ENCODE results near the gene FBLN1. TPM values are rescaled to one million over a fixed set of nuclear protein-coding genes. Genes with fewer than 3 reads are reported as not detected.
A peak's percentile ranks its signal among the peaks of the same experiment; 100 is the strongest.

Gene FBLN1
- total and polyA plus RNA-seq, 2 donors, result 700 to 1,381 TPM

DNA sequence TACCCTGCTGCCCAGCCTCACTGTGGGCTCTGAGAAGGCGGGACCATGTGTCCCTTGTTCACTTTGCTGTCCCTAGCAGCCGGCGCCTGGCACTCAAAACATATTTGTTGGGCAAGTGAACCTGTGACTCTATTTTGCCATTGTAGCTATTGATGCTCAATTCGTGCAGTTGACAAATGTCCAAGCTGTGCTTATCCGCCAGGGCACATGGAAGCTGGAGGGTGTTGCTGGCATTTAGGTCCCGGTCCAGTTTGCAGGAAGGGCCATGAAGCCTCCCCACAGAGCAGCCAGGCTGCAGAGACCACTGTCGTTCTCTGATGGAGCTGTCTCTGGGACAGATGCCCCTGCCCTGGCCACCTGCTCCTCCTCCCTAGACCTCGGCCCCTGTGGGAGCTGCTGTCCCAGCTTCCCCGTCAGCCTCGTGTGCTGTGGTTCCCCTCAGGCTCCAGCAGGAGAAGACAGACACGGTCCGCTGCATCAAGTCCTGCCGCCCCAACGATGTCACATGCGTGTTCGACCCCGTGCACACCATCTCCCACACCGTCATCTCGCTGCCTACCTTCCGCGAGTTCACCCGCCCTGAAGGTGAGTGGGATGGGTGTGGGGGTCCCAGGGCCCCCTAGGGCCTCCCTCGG, 71.5 kb downstream of the FBLN1 start:
- no peaks in the 10 kb centered on the region for H3K4me1 ChIP-seq (ENCODE audit: insufficient read depth)
- no peak for DNase-seq (ENCODE audit: extremely low spot score)
- WGBS, result 86% methylated on average over 23 of the region's 23 CpGs
- no peak overlapping the region for H3K4me3 ChIP-seq (ENCODE audit: low read depth, low read length)
- H3K27ac ChIP-seq (ENCODE audit: low read depth), result no peak overlapping the region
- H3K36me3 ChIP-seq (ENCODE audit: insufficient read depth), result no peaks in the 10 kb centered on the region

DNA sequence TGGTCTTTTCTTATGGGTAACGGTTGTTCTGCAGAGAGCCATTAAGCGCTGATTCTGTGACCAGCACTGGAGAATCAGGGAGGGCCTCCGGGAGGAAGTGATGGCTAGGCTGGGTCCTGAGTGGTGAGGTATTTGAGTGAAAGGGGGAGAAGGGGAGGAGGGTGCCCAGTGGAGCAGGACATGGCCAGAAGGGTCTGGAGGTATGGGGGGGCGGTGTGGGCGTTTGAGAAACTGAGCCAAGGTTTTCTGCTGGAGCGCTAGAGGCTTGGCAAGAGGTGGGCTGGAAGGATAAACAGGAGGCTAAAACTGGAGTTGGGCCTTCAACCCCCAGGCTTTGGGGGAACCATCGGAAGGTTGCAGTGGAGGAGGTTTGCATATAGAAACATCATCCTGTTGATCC, 72.5 kb downstream of the FBLN1 start:
- Histone ChIP-seq H3K4me1 (ENCODE audit: insufficient read depth) (no peaks in the 10 kb centered on the region), H3K36me3 (ENCODE audit: insufficient read depth) (no peaks in the 10 kb centered on the region), H3K4me3 (ENCODE audit: low read depth, low read length) (no peak overlapping the region), H3K27ac (ENCODE audit: low read depth) (no peak overlapping the region)
- 89% methylated on average over 7 of the region's 7 CpGs for WGBS
- DNase-seq (ENCODE audit: extremely low spot score), result no peak

GRCh38 chr22:45575607-45576272, 73.1 kb downstream of the FBLN1 start:
- 67% methylated on average over 18 of the region's 18 CpGs for WGBS
- no peaks in the 10 kb centered on the region for H3K4me1 ChIP-seq (ENCODE audit: insufficient read depth)
- H3K27ac ChIP-seq (ENCODE audit: low read depth), result no peak overlapping the region
- H3K36me3 ChIP-seq (ENCODE audit: insufficient read depth), result no peaks in the 10 kb centered on the region
- H3K4me3 ChIP-seq (ENCODE audit: low read depth, low read length), result no peak overlapping the region
- no peak for DNase-seq (ENCODE audit: extremely low spot score)

DNA sequence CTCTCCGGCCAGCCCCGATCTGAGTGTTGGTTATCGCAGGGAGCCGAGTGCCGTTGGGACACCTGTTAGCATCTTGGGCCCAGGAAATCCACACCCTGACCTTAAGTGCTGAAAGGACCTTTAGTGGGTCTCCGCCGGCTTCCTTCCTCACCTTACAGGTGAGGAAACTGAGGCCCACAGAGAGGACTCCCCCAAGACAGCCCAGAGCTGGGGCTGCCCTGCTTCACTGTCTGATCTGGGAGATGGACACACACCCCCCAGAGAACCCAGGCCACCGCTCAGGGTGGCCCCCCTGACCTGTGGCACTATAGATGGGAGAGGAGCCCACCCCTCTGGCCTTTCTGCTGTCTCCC, 73.6 kb downstream of the FBLN1 start:
- 83% methylated on average over 8 of the region's 8 CpGs for WGBS
- no peaks in the 10 kb centered on the region for H3K4me1 ChIP-seq (ENCODE audit: insufficient read depth)
- no peak overlapping the region for H3K4me3 ChIP-seq (ENCODE audit: low read depth, low read length)
- no peak for DNase-seq (ENCODE audit: extremely low spot score)
- no peaks in the 10 kb centered on the region for H3K36me3 ChIP-seq (ENCODE audit: insufficient read depth)
- no peak overlapping the region for H3K27ac ChIP-seq (ENCODE audit: low read depth)

DNA sequence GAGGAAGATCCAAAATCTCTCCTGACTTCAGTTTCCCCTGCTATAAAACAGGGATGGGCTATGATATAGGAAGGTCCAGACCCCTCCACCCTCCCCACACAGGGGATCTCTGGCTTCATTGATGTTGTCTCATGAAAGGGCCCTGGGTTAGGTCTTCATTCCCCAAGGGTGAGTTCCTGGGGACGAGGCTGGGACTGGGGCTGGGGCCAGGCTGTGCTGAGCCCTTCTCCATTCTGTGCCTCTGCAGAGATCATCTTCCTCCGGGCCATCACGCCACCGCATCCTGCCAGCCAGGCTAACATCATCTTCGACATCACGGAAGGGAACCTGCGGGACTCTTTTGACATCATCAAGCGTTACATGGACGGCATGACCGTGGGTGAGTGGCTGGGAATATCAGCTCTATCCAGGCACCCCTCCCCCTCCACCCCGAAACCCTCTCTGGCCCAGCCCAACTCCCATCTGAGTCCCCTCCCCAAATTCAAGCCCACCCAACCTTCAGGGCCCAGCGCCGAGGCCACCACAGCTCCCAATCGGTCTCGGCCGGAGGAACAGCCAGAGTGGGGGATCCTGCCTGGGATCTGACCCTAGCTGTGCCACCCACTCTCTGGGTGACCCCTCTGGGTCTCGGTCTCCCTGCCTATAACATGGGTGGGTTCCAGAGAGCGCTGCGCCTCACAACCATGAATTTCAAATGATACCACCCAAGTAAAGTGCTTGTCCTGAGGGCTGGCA, 74.2 kb downstream of the FBLN1 start:
- WGBS, result 92% methylated on average over 19 of the region's 19 CpGs
- Histone ChIP-seq H3K4me1 (ENCODE audit: insufficient read depth) (no peaks in the 10 kb centered on the region), H3K27ac (ENCODE audit: low read depth) (no peak overlapping the region), H3K4me3 (ENCODE audit: low read depth, low read length) (no peak overlapping the region), H3K36me3 (ENCODE audit: insufficient read depth) (no peaks in the 10 kb centered on the region)
- DNase-seq (ENCODE audit: extremely low spot score), result no peak

- H3K4me3 ChIP-seq (ENCODE audit: low read depth, low read length), result no peak overlapping the region
- no peaks in the 10 kb centered on the region for H3K36me3 ChIP-seq (ENCODE audit: insufficient read depth)
Observed at GRCh38 chr22:45577746-45578523, 75.3 kb downstream of the FBLN1 start.

DNA sequence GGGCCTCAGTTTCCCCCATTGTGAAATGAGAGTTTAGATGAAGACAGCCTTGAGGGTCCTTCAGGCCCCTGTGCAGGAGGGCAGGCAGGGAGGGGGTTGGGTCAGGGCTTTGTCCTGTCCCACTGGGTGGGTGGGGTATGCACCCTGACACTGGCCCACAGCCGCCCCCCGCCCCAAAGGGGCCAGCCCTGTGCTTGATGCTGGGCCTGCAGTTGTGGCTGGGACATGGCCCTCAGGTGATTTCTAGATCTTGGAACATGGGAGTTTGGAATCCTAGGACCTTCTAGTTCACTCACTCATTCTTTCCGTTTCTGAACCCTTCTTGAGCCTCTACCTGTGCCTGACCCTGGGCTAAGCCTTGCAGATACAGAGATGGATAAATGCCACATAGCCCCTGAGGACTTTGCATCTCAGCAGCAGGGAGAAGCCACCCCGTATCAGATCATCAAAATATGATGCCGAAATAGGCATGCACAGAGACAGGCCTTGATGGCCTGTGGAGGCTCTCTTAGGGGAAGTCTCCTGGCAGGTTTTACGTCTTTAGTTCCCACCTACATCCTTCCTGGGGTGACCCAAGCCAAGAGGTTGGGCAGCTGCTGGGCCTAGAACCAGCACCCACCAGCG, 76.0 kb downstream of the FBLN1 start:
- Histone ChIP-seq H3K4me1 (ENCODE audit: insufficient read depth) (no peaks in the 10 kb centered on the region), H3K36me3 (ENCODE audit: insufficient read depth) (no peaks in the 10 kb centered on the region), H3K27ac (ENCODE audit: low read depth) (no peak overlapping the region), H3K4me3 (ENCODE audit: low read depth, low read length) (no peak overlapping the region)
- WGBS, result 92% methylated on average over 7 of the region's 7 CpGs
- no peak for DNase-seq (ENCODE audit: extremely low spot score)

More at GRCh38 chr22:45577746-45578523, 75.3 kb downstream of the FBLN1 start:
- H3K27ac ChIP-seq (ENCODE audit: low read depth), result no peak overlapping the region
- 31% methylated on average over 27 of the region's 27 CpGs for WGBS
- H3K4me1 ChIP-seq (ENCODE audit: insufficient read depth), result no peaks in the 10 kb centered on the region
- DNase-seq (ENCODE audit: extremely low spot score), result peak; percentile 63

DNA sequence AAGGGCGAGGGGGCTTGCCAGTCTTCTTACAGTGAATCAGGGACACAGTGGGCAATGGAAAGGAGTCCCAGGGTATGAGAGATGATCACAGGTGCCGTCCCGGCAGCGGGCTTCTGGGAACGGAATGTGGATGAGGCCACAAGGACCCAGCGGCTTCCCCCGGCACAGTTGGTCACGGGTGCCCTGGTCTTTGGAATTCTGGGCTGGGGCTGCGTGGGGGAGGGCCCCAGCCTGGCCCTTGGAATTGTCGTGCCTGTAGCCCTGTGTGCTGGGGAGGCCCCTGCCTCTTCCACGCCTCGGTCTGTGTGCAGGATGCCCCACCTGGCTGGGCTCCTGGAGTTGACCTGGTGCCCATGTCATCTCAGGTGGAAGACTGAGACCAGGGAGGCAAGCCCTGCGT, 76.6 kb downstream of the FBLN1 start:
- WGBS, result 94% methylated on average over 13 of the region's 13 CpGs
- H3K36me3 ChIP-seq (ENCODE audit: insufficient read depth), result no peaks in the 10 kb centered on the region
- no peak for DNase-seq (ENCODE audit: extremely low spot score)
- no peak overlapping the region for H3K4me3 ChIP-seq (ENCODE audit: low read depth, low read length)
- no peaks in the 10 kb centered on the region for H3K4me1 ChIP-seq (ENCODE audit: insufficient read depth)
- no peak overlapping the region for H3K27ac ChIP-seq (ENCODE audit: low read depth)

DNA sequence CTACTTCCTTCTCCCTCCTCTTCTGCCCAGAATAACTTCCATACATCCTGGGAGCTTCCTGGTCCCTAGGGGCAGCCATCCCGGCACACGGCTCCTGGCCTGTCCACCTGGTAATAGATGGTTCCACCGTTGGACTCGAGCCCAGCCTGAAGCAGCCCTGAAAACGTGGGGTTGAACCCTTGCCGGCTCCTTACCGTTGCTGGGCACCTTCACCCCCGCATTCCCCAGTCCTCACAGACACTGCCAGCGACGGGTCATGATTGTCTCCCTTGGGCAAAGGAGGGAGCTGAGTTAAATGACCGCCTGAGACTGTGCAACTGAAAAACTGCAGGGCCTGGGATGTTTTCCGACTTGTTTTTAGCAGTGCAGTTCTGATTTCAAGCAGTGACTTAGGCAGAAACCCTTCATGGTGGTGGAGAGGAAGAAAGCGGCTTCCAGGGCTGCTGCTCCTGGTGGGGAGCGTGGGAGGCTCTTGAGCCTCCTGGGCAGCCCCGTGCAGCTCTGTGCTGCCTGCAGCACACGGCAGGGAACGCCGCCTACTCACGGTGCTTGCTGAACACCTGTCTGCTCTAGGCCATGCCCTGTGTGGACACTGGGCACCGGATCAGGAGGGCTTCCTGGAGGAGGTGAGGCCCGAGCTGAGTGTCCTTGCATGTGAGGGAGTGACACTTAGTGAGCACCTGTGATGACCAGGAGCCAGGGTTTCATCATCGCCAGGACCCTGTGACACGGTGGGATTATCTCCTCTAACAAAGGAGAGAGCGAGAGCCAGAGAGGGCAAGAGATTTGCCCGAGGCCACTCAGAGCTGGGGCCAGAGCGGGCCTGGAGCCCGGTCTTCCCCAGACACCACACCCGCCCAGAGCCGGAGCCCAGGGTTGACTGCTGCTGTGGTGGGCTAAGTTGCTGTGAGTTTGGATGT, 77.4 kb downstream of the FBLN1 start:
- 79% methylated on average over 29 of the region's 29 CpGs for WGBS
- no peak overlapping the region for H3K4me3 ChIP-seq (ENCODE audit: low read depth, low read length)
- no peaks in the 10 kb centered on the region for H3K4me1 ChIP-seq (ENCODE audit: insufficient read depth)
- H3K36me3 ChIP-seq (ENCODE audit: insufficient read depth), result no peaks in the 10 kb centered on the region
- DNase-seq (ENCODE audit: extremely low spot score), result no peak
- no peak overlapping the region for H3K27ac ChIP-seq (ENCODE audit: low read depth)

DNA sequence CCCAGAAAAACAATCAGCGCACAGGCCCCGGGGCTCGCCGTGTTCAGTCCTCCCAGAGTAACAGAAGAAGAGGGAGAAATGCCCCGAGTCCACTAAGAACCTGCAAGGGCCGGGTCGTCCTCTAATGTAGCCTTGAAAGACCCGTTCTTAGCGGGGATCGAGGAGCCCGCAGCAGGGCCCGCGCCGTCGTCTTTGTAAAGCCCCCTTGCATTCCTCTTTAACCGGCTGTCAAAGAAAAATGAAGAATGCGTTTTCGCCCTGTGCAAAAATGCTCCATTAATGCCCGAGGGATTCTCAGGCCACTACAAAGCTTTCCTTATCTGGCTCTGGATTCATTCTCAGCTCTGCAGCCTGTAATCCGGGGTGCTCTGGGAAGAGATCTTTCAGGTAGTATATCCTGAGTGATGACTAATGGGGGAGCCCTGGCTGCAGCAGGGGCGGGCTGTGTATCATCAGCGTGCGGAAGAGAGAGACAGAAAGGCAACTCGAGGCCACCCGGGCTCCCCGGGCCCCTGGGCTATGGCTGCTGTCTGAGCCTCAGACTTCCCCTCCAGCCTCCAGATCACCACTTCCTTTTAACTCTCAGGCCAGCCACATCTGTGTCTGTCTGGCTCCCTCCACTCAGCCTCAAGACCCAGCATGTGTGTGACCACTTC, 78.2 kb downstream of the FBLN1 start:
- WGBS, result 43% methylated on average over 26 of the region's 26 CpGs
- Histone ChIP-seq H3K4me1 (ENCODE audit: insufficient read depth) (no peaks in the 10 kb centered on the region), H3K27ac (ENCODE audit: low read depth) (no peak overlapping the region), H3K4me3 (ENCODE audit: low read depth, low read length) (no peak overlapping the region), H3K36me3 (ENCODE audit: insufficient read depth) (no peaks in the 10 kb centered on the region)
- no peak for DNase-seq (ENCODE audit: extremely low spot score)

DNA sequence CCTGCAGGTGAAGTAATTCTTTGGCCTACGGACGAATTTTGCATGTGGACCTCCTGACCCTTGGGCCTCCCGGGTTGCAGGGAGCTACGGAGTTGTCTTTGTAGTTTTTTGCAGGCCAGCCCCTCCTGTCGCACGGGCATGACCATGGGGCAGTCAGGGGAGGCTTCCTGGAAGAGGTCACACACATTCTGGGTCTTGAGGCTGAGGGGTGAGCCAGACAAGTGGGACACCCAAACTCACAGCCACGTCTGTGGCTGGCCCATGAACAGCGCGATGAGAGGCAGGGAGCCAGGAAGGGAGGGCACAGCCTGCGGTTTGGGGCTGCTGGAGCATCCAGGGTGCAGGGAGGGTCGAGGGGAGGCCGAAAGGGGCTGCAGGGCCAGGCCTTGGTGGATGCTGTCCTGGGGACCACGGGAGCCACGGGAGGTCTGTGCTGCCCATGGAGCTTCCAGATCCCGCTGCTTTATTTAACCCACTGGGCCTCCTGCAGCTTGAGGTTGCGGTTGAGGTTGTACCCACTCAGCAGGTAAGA, 78.9 kb downstream of the FBLN1 start:
- no peak for DNase-seq (ENCODE audit: extremely low spot score)
- H3K27ac ChIP-seq (ENCODE audit: low read depth), result no peak overlapping the region
- no peak overlapping the region for H3K4me3 ChIP-seq (ENCODE audit: low read depth, low read length)
- H3K36me3 ChIP-seq (ENCODE audit: insufficient read depth), result no peaks in the 10 kb centered on the region
- 89% methylated on average over 16 of the region's 16 CpGs for WGBS
- no peaks in the 10 kb centered on the region for H3K4me1 ChIP-seq (ENCODE audit: insufficient read depth)
